Mucosa of descending colon (tissue), 3 donors: Measurements from ENCODE around the gene CPLANE2. TPM values are rescaled to one million over a fixed set of nuclear protein-coding genes. Genes with fewer than 3 reads are reported as not detected.

Experiments
- ATAC-seq: fragments of 200-7000 bp; cut with Tn5 transposase; one replicate; pipeline ENCODE4 v1.9.1; 2020; ENCODE audit warnings: mild to moderate bottlenecking, moderate library complexity
- DNase-seq, 3 donors: peaks; one replicate each; pipeline ENCODE4 v3.0.0-alpha.2; 2020
- H3K36me3 ChIP-seq: fragments of 200-600 bp; one replicate; pipeline ENCODE4 v1.8.0; 2021; ENCODE audit warnings: low read depth, mild to moderate bottlenecking
- H3K4me1 ChIP-seq: fragments of 200-600 bp; one replicate; pipeline ENCODE4 v1.8.0; 2021; ENCODE audit warnings: low read depth, mild to moderate bottlenecking
- H3K4me3 ChIP-seq: fragments of 200-600 bp; one replicate; pipeline ENCODE4 v1.8.0; 2021; ENCODE audit warnings: mild to moderate bottlenecking
- H3K9me3 ChIP-seq: fragments of 200-600 bp; one replicate; pipeline ENCODE4 v1.8.0; 2021; ENCODE audit warnings: mild to moderate bottlenecking
- intact Hi-C, 2 donors: fragments of 100-400 bp; cut with DNase I in 1 of 2; cut with micrococcal nuclease in 1 of 2; formaldehyde crosslinking; loops; one replicate each; pipeline versions ENCODE4 v1.11.0 to v1.11.1; 2022; cut with DNase I, micrococcal nuclease
- total RNA-seq, 3 donors: library from RNA; stranded (reverse); fragmentation: NEBNext Ultra II Directional in 2 of 3; extraction: Animal tissue kit (Norgen Biotek cat#: 25700) in 2 of 3; gene quantifications; one replicate each; pipeline versions ENCODE4 v1.2.1 to v1.2.4, GENCODE V29; 2021 to 2023
- TF ChIP-seq, protein P1 (sequence below): fragments of 200-600 bp; IDR thresholded peaks from one replicate; pipeline ENCODE4 v1.8.0; 2022; ENCODE audit warnings: antibody characterized with exemption, mild to moderate bottlenecking
- donor health status: DM: no; HTN: no; CAD: no; lungs with moderate emphysema.
- donor health status: DM: no; HTN: no; CAD: no.
- donor health status: DM: no; HTN: yes; CAD: no.

The CPLANE2 gene
- total RNA-seq, 3 donors from 2014 or later, result 5.3 to 9.9 (median 5.9) TPM

DNA sequence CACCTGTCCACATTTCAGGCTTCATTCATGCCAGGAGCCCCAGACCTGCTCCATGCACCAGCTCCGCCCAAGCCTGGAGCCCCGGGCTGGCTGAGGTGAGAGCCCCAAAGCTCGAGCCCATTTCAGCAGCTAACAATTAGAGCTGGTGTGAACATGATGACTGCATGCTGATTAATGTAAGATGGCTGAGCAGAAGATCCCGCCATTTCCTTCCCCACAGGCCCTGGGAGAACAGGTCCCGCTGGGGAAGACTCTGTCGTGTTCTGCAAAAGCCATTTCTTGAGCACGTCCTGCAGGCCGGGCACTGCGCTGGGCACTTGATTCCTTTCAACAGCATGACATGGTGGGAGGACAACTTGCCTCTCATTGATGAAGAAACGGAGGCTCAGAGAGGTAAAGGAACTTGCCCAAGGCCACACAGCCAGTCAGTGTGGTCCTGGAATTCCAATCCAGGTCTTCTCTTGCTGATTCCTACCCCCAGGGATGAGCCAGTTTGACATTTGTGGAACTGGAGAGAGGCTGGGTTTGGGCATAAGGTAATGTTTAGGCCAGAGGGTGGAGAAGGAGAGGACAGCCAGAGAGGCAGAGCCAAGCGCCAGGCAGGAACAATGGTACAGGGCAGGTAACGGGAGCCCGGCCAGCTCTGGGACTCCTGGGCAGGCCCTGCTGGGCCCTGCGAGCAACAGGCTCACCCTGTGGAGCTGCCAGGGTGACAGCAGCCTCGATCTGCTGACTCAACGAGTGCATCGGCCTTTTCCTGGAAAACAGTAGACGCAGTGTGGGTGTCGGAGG lies 53.0 kb downstream of the CPLANE2 start:
- intact Hi-C loops, result no loop called here
- H3K4me3 ChIP-seq, result no peak overlapping the region
- TF ChIP-seq, protein P1, sequence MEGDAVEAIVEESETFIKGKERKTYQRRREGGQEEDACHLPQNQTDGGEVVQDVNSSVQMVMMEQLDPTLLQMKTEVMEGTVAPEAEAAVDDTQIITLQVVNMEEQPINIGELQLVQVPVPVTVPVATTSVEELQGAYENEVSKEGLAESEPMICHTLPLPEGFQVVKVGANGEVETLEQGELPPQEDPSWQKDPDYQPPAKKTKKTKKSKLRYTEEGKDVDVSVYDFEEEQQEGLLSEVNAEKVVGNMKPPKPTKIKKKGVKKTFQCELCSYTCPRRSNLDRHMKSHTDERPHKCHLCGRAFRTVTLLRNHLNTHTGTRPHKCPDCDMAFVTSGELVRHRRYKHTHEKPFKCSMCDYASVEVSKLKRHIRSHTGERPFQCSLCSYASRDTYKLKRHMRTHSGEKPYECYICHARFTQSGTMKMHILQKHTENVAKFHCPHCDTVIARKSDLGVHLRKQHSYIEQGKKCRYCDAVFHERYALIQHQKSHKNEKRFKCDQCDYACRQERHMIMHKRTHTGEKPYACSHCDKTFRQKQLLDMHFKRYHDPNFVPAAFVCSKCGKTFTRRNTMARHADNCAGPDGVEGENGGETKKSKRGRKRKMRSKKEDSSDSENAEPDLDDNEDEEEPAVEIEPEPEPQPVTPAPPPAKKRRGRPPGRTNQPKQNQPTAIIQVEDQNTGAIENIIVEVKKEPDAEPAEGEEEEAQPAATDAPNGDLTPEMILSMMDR, result no peak
- DNase-seq, result no peak
- ATAC-seq, result no peak
- H3K36me3 ChIP-seq, result no peaks in the 10 kb centered on the region
- H3K9me3 ChIP-seq, result no peaks in the 10 kb centered on the region
- peaks cover 30% of the 10 kb centered on the region for H3K4me1 ChIP-seq

DNA sequence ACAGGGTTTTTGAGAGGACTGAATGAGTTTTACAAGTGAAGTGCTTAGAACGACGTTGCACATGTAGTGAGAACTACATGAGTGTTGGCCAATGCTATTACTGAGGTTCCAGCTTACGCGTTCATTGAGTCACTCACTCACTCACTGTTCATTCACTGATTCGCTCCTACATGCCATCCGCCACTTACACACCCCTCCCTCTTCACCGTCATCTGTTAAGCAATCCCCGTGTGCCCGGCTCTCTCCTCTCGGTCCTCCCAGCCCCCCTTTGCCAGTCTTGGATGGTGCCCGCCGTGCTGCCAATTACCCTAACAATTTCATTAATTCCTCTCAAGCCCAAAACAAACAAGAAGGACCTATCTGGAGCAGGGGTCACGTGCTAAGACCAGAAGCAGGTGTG lies 53.8 kb downstream of the CPLANE2 start:
- TF ChIP-seq, protein P1, result no peak
- Histone ChIP-seq H3K4me1 (peaks cover 29% of the 10 kb centered on the region), H3K9me3 (no peaks in the 10 kb centered on the region), H3K4me3 (no peak overlapping the region), H3K36me3 (no peaks in the 10 kb centered on the region)
- ATAC-seq, result no peak
- intact Hi-C loops, result no loop called here
- DNase-seq, result no peak

DNA sequence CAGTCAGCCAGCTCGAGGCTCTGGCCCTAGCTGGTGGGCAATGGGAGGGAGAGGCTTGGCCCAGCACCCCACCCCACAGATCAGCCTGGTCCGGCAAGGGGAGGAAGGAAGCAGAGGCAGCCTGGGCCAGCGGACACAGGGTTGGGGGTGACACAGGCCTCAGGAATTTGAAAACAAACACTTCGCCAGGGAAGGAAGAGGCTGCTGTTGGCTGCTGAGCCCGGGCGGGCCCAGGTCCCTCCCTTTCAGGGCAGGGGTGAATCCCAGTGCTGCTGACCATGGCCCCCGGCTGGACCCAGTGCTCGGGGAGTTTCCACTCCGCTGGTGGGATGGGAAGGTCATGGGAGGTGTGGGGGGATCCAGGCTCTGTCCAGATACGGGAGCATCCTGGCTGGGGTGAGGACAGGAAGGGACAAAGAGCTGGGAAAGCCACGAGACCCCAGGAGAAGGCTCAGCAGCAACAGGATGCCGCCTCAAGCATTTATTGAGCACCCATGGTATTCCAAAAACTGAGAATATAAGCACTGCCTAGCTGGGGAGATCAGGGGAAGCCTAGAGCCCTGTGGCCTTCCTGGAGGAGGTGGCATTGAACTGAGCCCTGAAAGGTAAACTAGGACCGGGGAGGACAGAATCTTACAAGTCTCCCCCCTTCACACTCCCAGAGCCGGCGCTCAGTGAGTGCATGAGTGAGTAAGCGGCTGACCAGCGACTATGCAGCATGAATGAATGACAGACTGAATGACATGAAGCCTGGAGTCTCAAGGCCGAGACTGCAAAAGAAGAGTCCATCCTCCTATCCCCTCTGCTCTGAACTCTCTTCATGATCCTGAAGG lies 54.9 kb downstream of the CPLANE2 start:
- DNase-seq, result peak; percentile 64 to 83 (median 74)
- Histone ChIP-seq H3K4me1 (peaks cover 29% of the 10 kb centered on the region), H3K36me3 (no peaks in the 10 kb centered on the region), H3K4me3 (no peak overlapping the region), H3K9me3 (no peaks in the 10 kb centered on the region)
- intact Hi-C loops, result no loop called here
- TF ChIP-seq, protein P1, result no peak
- ATAC-seq, result peak; percentile 80

Other genes with a start within 250 kb of the CPLANE2 start
- not detected for gene SRARP, start 232.9 kb downstream of the CPLANE2 start, total RNA-seq
- gene HSPB7, start 219.1 kb downstream of the CPLANE2 start, total RNA-seq, result 10 to 100 TPM in 2 of 3 donors, 1 to 10 TPM in 1; 1.5 to 78.0 (median 13.0) TPM
- gene CLCNKA, start 215.1 kb downstream of the CPLANE2 start, total RNA-seq, result 1 to 10 TPM in 2 of 3 donors, not detected in 1; 1.3 to 3.4 TPM
- 1 to 10 TPM in 1 of 3 donors, not detected in 2; 1.2 TPM for gene CLCNKB, start 193.4 kb downstream of the CPLANE2 start, total RNA-seq
- gene FAM131C, start 163.5 kb downstream of the CPLANE2 start, total RNA-seq, result 1 to 10 TPM in 1 of 3 donors, not detected in 2; 3.5 TPM
- gene EPHA2, start 81.1 kb downstream of the CPLANE2 start, total RNA-seq, result 10 to 100 TPM; 36.8 to 43.5 (median 43.5) TPM
- 10 to 100 TPM in 1 of 3 donors, 1 to 10 TPM in 2; 5.3 to 13.3 (median 9.0) TPM for gene ARHGEF19, start 24.5 kb downstream of the CPLANE2 start, total RNA-seq
- 10 to 100 TPM; 12.9 to 20.6 (median 16.3) TPM for gene FBXO42, start 115.3 kb upstream of the CPLANE2 start, total RNA-seq
- gene SZRD1, start 130.1 kb upstream of the CPLANE2 start, total RNA-seq, result 100 to 1,000 TPM; 105 to 120 (median 112) TPM
- gene SPATA21, start 200.2 kb upstream of the CPLANE2 start, total RNA-seq, result under 1 TPM in 1 of 3 donors, not detected in 2; 0.22 TPM
- gene NECAP2, start 203.5 kb upstream of the CPLANE2 start, total RNA-seq, result 10 to 100 TPM; 34.4 to 50.9 (median 43.8) TPM